ENCODE measurements around the gene CPNE6. TPM values are rescaled to one million over a fixed set of nuclear protein-coding genes. Genes with fewer than 3 reads are reported as not detected.

Gene CPNE6
- total and polyA plus RNA-seq, 2 of the 13 experiments (the other 11 are each of a cell fraction or from before 2014, with no cell fraction given) = not detected

DNA sequence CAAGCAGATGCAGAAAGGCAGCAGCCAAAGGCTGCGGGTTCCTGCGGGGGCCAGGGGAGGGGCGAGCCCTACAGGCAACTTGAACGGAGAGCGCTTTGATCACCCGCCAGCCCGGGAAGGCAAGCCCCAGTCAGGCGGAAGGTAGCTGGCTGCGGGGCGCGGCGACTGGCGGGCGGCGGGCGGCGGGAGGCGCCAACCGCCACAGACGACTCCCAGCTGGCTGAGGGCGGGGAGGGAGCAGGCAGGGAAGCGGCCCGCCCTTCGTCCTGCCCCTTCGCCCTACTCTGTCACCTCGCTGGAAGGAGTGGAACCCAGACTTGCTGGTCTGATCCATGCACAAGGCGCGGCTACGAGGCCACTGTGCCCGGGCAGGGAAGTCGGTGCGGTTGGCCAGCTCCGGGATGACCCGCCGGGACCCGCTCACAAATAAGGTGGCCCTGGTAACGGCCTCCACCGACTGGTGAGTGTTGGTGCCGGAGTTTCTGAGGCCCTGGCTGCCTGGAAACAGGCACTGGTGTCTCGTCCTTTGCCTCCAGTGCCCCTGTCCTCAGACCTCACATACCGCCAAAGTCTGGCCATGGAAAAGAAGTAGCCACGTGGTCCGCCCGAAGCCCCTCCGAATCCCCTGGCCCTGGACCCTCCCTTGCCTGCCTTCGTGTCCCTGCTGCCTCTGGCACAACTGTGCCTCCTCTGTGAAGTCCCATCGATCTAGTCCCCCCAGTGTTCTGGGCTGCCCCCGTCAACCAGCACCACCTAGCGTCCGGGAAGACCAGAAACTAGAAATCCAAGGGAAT lies 35.0 kb upstream of the CPNE6 start (continued):
- TF ChIP-seq, protein P1, sequence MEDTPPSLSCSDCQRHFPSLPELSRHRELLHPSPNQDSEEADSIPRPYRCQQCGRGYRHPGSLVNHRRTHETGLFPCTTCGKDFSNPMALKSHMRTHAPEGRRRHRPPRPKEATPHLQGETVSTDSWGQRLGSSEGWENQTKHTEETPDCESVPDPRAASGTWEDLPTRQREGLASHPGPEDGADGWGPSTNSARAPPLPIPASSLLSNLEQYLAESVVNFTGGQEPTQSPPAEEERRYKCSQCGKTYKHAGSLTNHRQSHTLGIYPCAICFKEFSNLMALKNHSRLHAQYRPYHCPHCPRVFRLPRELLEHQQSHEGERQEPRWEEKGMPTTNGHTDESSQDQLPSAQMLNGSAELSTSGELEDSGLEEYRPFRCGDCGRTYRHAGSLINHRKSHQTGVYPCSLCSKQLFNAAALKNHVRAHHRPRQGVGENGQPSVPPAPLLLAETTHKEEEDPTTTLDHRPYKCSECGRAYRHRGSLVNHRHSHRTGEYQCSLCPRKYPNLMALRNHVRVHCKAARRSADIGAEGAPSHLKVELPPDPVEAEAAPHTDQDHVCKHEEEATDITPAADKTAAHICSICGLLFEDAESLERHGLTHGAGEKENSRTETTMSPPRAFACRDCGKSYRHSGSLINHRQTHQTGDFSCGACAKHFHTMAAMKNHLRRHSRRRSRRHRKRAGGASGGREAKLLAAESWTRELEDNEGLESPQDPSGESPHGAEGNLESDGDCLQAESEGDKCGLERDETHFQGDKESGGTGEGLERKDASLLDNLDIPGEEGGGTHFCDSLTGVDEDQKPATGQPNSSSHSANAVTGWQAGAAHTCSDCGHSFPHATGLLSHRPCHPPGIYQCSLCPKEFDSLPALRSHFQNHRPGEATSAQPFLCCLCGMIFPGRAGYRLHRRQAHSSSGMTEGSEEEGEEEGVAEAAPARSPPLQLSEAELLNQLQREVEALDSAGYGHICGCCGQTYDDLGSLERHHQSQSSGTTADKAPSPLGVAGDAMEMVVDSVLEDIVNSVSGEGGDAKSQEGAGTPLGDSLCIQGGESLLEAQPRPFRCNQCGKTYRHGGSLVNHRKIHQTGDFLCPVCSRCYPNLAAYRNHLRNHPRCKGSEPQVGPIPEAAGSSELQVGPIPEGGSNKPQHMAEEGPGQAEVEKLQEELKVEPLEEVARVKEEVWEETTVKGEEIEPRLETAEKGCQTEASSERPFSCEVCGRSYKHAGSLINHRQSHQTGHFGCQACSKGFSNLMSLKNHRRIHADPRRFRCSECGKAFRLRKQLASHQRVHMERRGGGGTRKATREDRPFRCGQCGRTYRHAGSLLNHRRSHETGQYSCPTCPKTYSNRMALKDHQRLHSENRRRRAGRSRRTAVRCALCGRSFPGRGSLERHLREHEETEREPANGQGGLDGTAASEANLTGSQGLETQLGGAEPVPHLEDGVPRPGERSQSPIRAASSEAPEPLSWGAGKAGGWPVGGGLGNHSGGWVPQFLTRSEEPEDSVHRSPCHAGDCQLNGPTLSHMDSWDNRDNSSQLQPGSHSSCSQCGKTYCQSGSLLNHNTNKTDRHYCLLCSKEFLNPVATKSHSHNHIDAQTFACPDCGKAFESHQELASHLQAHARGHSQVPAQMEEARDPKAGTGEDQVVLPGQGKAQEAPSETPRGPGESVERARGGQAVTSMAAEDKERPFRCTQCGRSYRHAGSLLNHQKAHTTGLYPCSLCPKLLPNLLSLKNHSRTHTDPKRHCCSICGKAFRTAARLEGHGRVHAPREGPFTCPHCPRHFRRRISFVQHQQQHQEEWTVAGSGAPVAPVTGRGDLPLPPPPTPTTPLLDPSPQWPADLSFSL (CRISPR knock-in tag; IDR thresholded peaks at IDR 0.05) = no peak; the same call in 1 of the 2 replicates
- TF ChIP-seq ZNF839 (CRISPR knock-in tag; IDR thresholded peaks at IDR 0.05; ENCODE audit: borderline replicate concordance) (0 out of 2 replicates have a peak, but pooled peaks have one; percentile 88), NCOA2 (CRISPR knock-in tag; IDR thresholded peaks at IDR 0.05) (peak; percentile 50), ASH2L (IDR thresholded peaks at IDR 0.05; ENCODE audit: insufficient read length, low read depth, low read length) (no peak), SP1 (IDR thresholded peaks at IDR 0.05) (no peak), SP1 (CRISPR knock-in tag; IDR thresholded peaks at IDR 0.05) (peak; percentile 57; the same call in 1 of the 2 replicates), RXRB (CRISPR knock-in tag; IDR thresholded peaks at IDR 0.05; ENCODE audit: borderline replicate concordance) (peak; percentile 83), FOXA3 (CRISPR knock-in tag; IDR thresholded peaks at IDR 0.05) (peak; percentile 65; the same call in 1 of the 2 replicates), ZBTB42 (CRISPR knock-in tag; IDR thresholded peaks at IDR 0.05) (no peak), NR2F1 (CRISPR knock-in tag; IDR thresholded peaks at IDR 0.05) (no peak), SP5 (CRISPR knock-in tag; IDR thresholded peaks at IDR 0.05; ENCODE audit: borderline replicate concordance, low read depth) (peak; percentile 11; the same call in 1 of the 2 replicates), ATRX (CRISPR knock-in tag; IDR thresholded peaks at IDR 0.05; ENCODE audit: borderline replicate concordance) (no peak), FOXO1 (CRISPR knock-in tag; IDR thresholded peaks at IDR 0.05) (peak; percentile 80), ZNF281 (CRISPR knock-in tag; IDR thresholded peaks at IDR 0.05; ENCODE audit: borderline replicate concordance) (peak; percentile 38; the same call in 1 of the 2 replicates), ARNT2 (CRISPR knock-in tag; IDR thresholded peaks at IDR 0.05; ENCODE audit: low read depth) (peak; percentile 86), PCBP1 (IDR thresholded peaks at IDR 0.05; ENCODE audit: borderline replicate concordance, low read depth, low read length) (no peak), ZNF138 (CRISPR knock-in tag; IDR thresholded peaks at IDR 0.05; ENCODE audit: low read depth) (peak; percentile 22; the same call in 1 of the 2 replicates), CEBPB (IDR thresholded peaks at IDR 0.05; ENCODE audit: borderline replicate concordance, low read depth, low read length) (no peak)
- TF ChIP-seq, protein P2, sequence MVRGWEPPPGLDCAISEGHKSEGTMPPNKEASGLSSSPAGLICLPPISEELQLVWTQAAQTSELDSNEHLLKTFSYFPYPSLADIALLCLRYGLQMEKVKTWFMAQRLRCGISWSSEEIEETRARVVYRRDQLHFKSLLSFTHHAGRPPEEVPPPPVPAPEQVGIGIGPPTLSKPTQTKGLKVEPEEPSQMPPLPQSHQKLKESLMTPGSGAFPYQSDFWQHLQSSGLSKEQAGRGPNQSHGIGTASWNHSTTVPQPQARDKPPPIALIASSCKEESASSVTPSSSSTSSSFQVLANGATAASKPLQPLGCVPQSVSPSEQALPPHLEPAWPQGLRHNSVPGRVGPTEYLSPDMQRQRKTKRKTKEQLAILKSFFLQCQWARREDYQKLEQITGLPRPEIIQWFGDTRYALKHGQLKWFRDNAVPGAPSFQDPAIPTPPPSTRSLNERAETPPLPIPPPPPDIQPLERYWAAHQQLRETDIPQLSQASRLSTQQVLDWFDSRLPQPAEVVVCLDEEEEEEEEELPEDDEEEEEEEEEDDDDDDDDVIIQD (CRISPR knock-in tag; IDR thresholded peaks at IDR 0.05; ENCODE audit: low read depth) = peak; percentile 89; the same call in 1 of the 2 replicates

Data from HepG2 (cell line).